ENCODE results near the gene CDHR2.

DNA sequence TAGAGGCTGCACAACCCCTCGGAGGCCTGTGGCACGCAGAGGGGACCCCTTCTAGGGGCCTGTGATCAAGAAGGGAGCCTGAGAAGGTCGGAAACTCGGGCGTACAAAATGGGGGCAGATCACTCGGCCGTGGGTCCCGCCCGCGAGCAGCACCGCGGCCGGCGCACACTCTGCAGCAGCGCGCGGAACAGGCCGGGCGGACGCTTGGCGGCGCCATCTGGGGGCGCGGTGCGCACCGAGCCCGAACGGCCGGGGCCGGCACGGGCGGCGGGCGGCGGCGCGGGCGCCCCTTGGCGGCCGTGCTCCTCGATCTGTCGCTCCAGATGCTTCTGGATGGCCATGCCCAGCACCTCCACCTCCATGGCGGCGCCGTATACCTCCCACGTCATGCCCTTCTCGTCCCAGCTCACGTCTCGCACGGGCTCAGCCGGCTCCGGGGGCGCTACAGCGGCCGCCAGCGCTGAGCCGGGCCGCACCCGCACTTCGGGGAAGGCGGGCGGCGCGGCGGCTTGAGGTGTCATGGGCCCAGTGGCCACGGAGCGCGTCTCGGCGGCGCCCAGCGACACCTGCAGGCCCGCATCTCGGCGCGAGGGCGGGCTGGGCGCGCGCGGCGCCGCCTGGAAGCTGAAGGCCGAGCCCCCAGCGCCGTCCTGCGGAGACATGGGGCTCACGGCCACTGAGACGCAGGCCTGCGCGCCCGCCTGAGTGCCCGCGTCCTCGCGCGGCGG is 47.7 kb downstream of the CDHR2 start:
- no peak for TF ChIP-seq POLR2AphosphoS5 (IDR thresholded peaks at IDR 0.05; ENCODE audit: borderline replicate concordance, low read depth, low read length)
- TF ChIP-seq EZH2 (IDR thresholded peaks at IDR 0.05), result no peak
